Tibial artery (tissue), 4 donors: Measurements from ENCODE around the gene THSD7A.

Experiments
- DNase-seq, 2 donors: peaks; one replicate each; pipeline ENCODE4 v3.0.0-alpha.2; 2019
- H3K27ac ChIP-seq, 2 donors: fragments of 200-600 bp; sonication (generic) in 1 of 2; 1 replicate in 1 of 2; 2 replicates in 1 of 2; pipeline ENCODE4 v1.5.1; 2018 to 2019; ENCODE audit warnings: mild to moderate bottlenecking in 1 of 2
- H3K27me3 ChIP-seq, 2 donors: fragments of 200-600 bp; sonication (generic) in 1 of 2; one replicate each; pipeline versions ENCODE4 v1.5.1 to v1.6.0; 2016 to 2019
- H3K36me3 ChIP-seq, 3 donors: fragments of 200-600 bp; sonication (generic) in 2 of 3; one replicate each; pipeline ENCODE4 v1.5.1; 2016 to 2019; ENCODE audit warnings: mild to moderate bottlenecking in 2 of 3
- H3K4me1 ChIP-seq, 4 donors: fragments of 200-600 bp; sonication (generic) in 2 of 4; 1 replicate in 3 of 4; 2 replicates in 1 of 4; pipeline ENCODE4 v1.5.1; 2016 to 2019
- H3K4me3 ChIP-seq, 2 donors: fragments of 200-600 bp; sonication (generic) in 1 of 2; 1 replicate in 1 of 2; 2 replicates in 1 of 2; pipeline ENCODE4 v1.5.1; 2018 to 2019; ENCODE audit warnings: mild to moderate bottlenecking in 2 of 2
- H3K9me3 ChIP-seq, 3 donors: fragments of 200-600 bp; sonication (generic) in 1 of 3; one replicate each; pipeline ENCODE4 v1.5.1; 2016 to 2019
- CTCF ChIP-seq, 2 experiments: fragments of 200-600 bp in 1 of 2; fragments of 450-650 bp in 1 of 2; IDR thresholded peaks; one replicate each; pipeline ENCODE4 v1.5.1; 2017 to 2019; ENCODE audit warnings: antibody characterized with exemption in 2 of 2, mild to moderate bottlenecking in 1 of 2, moderate library complexity in 1 of 2
- intact Hi-C: fragments of 100-400 bp; cut with DNase I; formaldehyde crosslinking; loops from one replicate; pipeline ENCODE4 v1.15.0; 2023; ENCODE audit warnings: low total_unique reads

Gene THSD7A

GRCh38 chr7:11331128-11332102, 500.6 kb downstream of the THSD7A start:
- no peaks in the 10 kb centered on the region for H3K9me3 ChIP-seq
- TF ChIP-seq CTCF (IDR thresholded peaks at IDR 0.05), result no peak
- H3K36me3 ChIP-seq, result no peaks in the 10 kb centered on the region
- DNase-seq, result no peak
- no peak overlapping the region for H3K4me3 ChIP-seq
- no peaks in the 10 kb centered on the region for H3K4me1 ChIP-seq
- H3K27ac ChIP-seq, result no peak overlapping the region
- intact Hi-C loops, result no loop called here
- no peaks in the 10 kb centered on the region for H3K27me3 ChIP-seq

GRCh38 chr7:11330717-11331116, 501.3 kb downstream of the THSD7A start:
- intact Hi-C loops, result no loop called here
- TF ChIP-seq CTCF (IDR thresholded peaks at IDR 0.05), result no peak
- H3K4me1 ChIP-seq, result no peaks in the 10 kb centered on the region

DNA sequence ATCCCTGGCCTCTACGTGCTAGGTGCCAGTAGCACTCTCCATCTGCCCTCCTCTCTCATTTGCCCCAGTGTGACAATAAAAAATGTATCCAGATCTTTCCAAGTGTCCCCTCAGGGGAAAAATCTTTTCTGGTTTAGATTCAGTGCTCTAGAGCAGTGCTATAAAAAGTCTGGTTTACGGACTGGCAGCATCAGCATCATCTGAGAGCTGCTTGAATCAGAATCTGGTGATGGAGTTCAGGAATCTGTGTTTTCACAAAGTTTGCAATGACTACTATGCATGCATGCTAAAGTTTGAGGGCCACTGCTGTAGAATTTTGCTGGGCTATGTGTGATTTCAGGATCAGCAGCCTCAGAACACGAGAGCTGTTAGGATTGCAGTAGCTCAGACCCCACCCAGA, 501.8 kb downstream of the THSD7A start:
- Histone ChIP-seq H3K4me1 (no peaks in the 10 kb centered on the region), H3K27me3 (no peaks in the 10 kb centered on the region), H3K36me3 (no peaks in the 10 kb centered on the region), H3K9me3 (no peaks in the 10 kb centered on the region), H3K4me3 (no peak overlapping the region), H3K27ac (no peak overlapping the region)
- no peak for DNase-seq
- TF ChIP-seq CTCF (IDR thresholded peaks at IDR 0.05), result no peak
- intact Hi-C loops, result no loop called here

More at GRCh38 chr7:11330717-11331116, 501.3 kb downstream of the THSD7A start:
- Histone ChIP-seq H3K4me3 (no peak overlapping the region), H3K9me3 (no peaks in the 10 kb centered on the region), H3K27ac (no peak overlapping the region), H3K27me3 (no peaks in the 10 kb centered on the region), H3K36me3 (no peaks in the 10 kb centered on the region)
- no peak for DNase-seq

DNA sequence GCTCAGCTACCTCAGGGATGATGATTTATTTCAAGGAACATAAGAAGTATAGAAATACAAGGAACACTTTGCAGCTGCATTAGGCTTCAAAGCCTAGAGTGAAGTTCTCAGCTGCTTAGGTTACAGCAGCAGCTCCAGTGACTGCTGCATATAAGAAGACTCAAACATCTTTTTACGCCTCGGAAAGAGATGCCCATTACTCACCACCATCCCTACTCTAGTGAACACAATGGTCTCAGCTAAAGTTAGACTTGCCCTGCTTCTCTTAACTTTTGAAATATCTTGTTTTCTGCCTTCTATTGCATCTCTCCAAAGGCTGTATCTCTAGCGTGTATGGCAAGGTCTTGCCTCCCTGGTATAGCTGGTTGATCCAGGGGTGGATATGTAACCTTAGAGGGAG, 502.4 kb downstream of the THSD7A start:
- TF ChIP-seq CTCF (IDR thresholded peaks at IDR 0.05), result no peak
- no peak overlapping the region for H3K27ac ChIP-seq
- H3K36me3 ChIP-seq, result no peaks in the 10 kb centered on the region
- no peaks in the 10 kb centered on the region for H3K4me1 ChIP-seq
- H3K9me3 ChIP-seq, result no peaks in the 10 kb centered on the region
- intact Hi-C loops, result no loop called here
- no peak for DNase-seq
- no peak overlapping the region for H3K4me3 ChIP-seq
- H3K27me3 ChIP-seq, result no peaks in the 10 kb centered on the region

DNA sequence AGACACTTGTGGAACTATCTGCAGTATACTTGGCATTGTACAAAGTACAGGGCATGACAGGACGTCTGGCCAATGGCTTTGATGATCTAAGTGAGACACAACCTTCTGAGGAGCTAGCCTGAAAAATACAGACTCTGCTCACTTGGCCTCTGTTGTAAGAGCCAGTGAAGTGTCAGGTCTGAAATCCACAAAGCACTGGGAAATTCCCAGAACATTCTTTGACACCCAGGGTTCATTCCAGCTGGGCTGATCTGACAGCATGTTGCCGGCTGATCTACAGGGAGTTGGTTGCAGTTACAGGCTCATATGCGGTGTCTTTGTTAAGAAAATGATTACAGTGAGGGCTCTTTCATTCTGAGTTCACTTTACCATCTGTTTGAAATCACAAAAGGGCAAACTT, 503.7 kb downstream of the THSD7A start:
- H3K4me3 ChIP-seq, result no peak overlapping the region
- TF ChIP-seq CTCF (IDR thresholded peaks at IDR 0.05), result no peak
- no peak overlapping the region for H3K27ac ChIP-seq
- DNase-seq, result no peak
- H3K27me3 ChIP-seq, result no peaks in the 10 kb centered on the region
- no peaks in the 10 kb centered on the region for H3K9me3 ChIP-seq
- H3K4me1 ChIP-seq, result no peaks in the 10 kb centered on the region
- H3K36me3 ChIP-seq, result no peaks in the 10 kb centered on the region
- intact Hi-C loops, result no loop called here
